T-helper 17 cell (primary cell): ENCODE data around the gene SULT1A1. TPM values are rescaled to one million over a fixed set of nuclear protein-coding genes. Genes with fewer than 3 reads are reported as not detected.
A peak's percentile ranks its signal among the peaks of the same experiment; 100 is the strongest.
"Not testable (repeated sequence)": the region's sequence is repeated elsewhere in the genome, so short reads cannot be mapped to it uniquely, and the experiment has no call there.

Experiments
- ATAC-seq: fragments of 150-1000 bp; cut with Tn5 transposase; 2 replicates; pipeline ENCODE4 v1.10.0; 2021; ENCODE audit warnings: mild to moderate bottlenecking, moderate library complexity
- DNase-seq, 3 donors: peaks; one replicate each; pipeline versions ENCODE4 v3.0.0 to v3.0.0-alpha.2; 2020 to 2021
- H3K9me3 ChIP-seq: one replicate; pipeline ENCODE4 v1.7.0; 2013; ENCODE audit warnings: low read length, mild to moderate bottlenecking; ENCODE audit not compliant: control insufficient read depth, poor library complexity, severe bottlenecking
- H3K27ac Mint-ChIP-seq: one replicate; pipeline ENCODE4 v1.8.0; 2022; ENCODE audit warnings: mild to moderate bottlenecking, moderate library complexity, mixed read lengths
- H3K27me3 Mint-ChIP-seq: one replicate; pipeline ENCODE4 v1.8.0; 2022; ENCODE audit warnings: mixed read lengths
- H3K36me3 Mint-ChIP-seq: one replicate; pipeline ENCODE4 v1.8.0; 2022; ENCODE audit warnings: low read depth, mixed read lengths
- H3K4me1 Mint-ChIP-seq: one replicate; pipeline ENCODE4 v1.8.0; 2022; ENCODE audit warnings: mild to moderate bottlenecking, mixed read lengths
- H3K4me3 Mint-ChIP-seq: one replicate; pipeline ENCODE4 v1.8.0; 2022; ENCODE audit warnings: mild to moderate bottlenecking, moderate library complexity, mixed read lengths
- total RNA-seq, 4 donors: library from RNA in 2 of 4; stranded (reverse) in 2 of 4; gene quantifications; one replicate each; pipeline ENCODE4 v1.2.3 and lab custom pipeline; 2022 to 2026

Gene SULT1A1
- total RNA-seq (10 to 100 TPM; 10.6 to 14.4 TPM), total RNA-seq (lab: John Stamatoyannopoulos, UW) (3.2 to 3.7 reads per million in 2 donors)

- peaks cover 2% of the 10 kb centered on the region for H3K36me3 Mint-ChIP-seq
- peak within 1 kb of the TSS; percentile 49 for H3K27ac Mint-ChIP-seq
- no peaks in the 10 kb centered on the region for H3K27me3 Mint-ChIP-seq
- no peaks in the 10 kb centered on the region for H3K9me3 ChIP-seq
- ATAC-seq (no peak), DNase-seq (no peak)
- peaks cover 15% of the 10 kb centered on the region for H3K4me1 Mint-ChIP-seq
- peak within 1 kb of the TSS; percentile 26 for H3K4me3 Mint-ChIP-seq
Measured at GRCh38 chr16:28609631-28610594, at the start of gene SULT1A1. TSS of gene SULT1A1 (minus strand) at chr16:28610044. CDS start at chr16:28608855, 1,189 bp downstream.

- H3K27me3 Mint-ChIP-seq, H3K27ac Mint-ChIP-seq, ATAC-seq: not testable (repeated sequence)
Measured at GRCh38 chr16:28639959-28640358, 30.1 kb upstream of the SULT1A1 start.

GRCh38 chr16:28638359-28638758 is 28.5 kb upstream of the SULT1A1 start:
- H3K27ac Mint-ChIP-seq, DNase-seq, H3K9me3 ChIP-seq, H3K4me1 Mint-ChIP-seq, H3K27me3 Mint-ChIP-seq, H3K4me3 Mint-ChIP-seq, H3K36me3 Mint-ChIP-seq, ATAC-seq: not testable (repeated sequence)

More at GRCh38 chr16:28639959-28640358, 30.1 kb upstream of the SULT1A1 start:
- H3K4me1 Mint-ChIP-seq, H3K9me3 ChIP-seq, H3K36me3 Mint-ChIP-seq, H3K4me3 Mint-ChIP-seq, DNase-seq: not testable (repeated sequence)

GRCh38 chr16:28637765-28638164 is 27.9 kb upstream of the SULT1A1 start, which contains the start of gene NPIPB8:
TSS of gene NPIPB8 (plus strand) at chr16:28638065. CDS start at chr16:28638361, 296 bp downstream.
- not testable (repeated sequence) for H3K9me3 ChIP-seq, H3K4me3 Mint-ChIP-seq, H3K4me1 Mint-ChIP-seq, H3K36me3 Mint-ChIP-seq, DNase-seq, H3K27ac Mint-ChIP-seq, H3K27me3 Mint-ChIP-seq, ATAC-seq

- not testable (repeated sequence) for H3K9me3 ChIP-seq, H3K4me3 Mint-ChIP-seq, H3K27ac Mint-ChIP-seq, H3K4me1 Mint-ChIP-seq, DNase-seq, ATAC-seq, H3K27me3 Mint-ChIP-seq, H3K36me3 Mint-ChIP-seq
Measured at GRCh38 chr16:28636093-28636823, 26.4 kb upstream of the SULT1A1 start.

GRCh38 chr16:28630905-28631304 is 21.1 kb upstream of the SULT1A1 start:
- not testable (repeated sequence) for H3K27me3 Mint-ChIP-seq, H3K27ac Mint-ChIP-seq, ATAC-seq, H3K9me3 ChIP-seq, DNase-seq, H3K36me3 Mint-ChIP-seq, H3K4me3 Mint-ChIP-seq, H3K4me1 Mint-ChIP-seq

GRCh38 chr16:28623172-28623711 is 13.4 kb upstream of the SULT1A1 start:
- ATAC-seq (peak; percentile 96), DNase-seq (peak in 2 of 3 donors; percentile 32 to 54)
- H3K4me1 Mint-ChIP-seq = peaks cover 16% of the 10 kb centered on the region
- peak overlapping the region; percentile 86 for H3K4me3 Mint-ChIP-seq
- H3K27me3 Mint-ChIP-seq = no peaks in the 10 kb centered on the region
- no peaks in the 10 kb centered on the region for H3K36me3 Mint-ChIP-seq
- no peak overlapping the region for H3K27ac Mint-ChIP-seq
- no peaks in the 10 kb centered on the region for H3K9me3 ChIP-seq

GRCh38 chr16:28622532-28623171 is 12.8 kb upstream of the SULT1A1 start:
- DNase-seq, H3K27me3 Mint-ChIP-seq, ATAC-seq, H3K9me3 ChIP-seq, H3K36me3 Mint-ChIP-seq: not testable (repeated sequence)
- H3K4me1 Mint-ChIP-seq = peaks cover 16% of the 10 kb centered on the region
- H3K4me3 Mint-ChIP-seq = peak overlapping the region; percentile 86
- peak overlapping the region; percentile 78 for H3K27ac Mint-ChIP-seq

- H3K4me1 Mint-ChIP-seq = peaks cover 16% of the 10 kb centered on the region
- no peaks in the 10 kb centered on the region for H3K36me3 Mint-ChIP-seq
- peak overlapping the region; percentile 78 for H3K27ac Mint-ChIP-seq
- ATAC-seq = no peak
- DNase-seq = no peak
- no peaks in the 10 kb centered on the region for H3K9me3 ChIP-seq
- H3K4me3 Mint-ChIP-seq = peak overlapping the region; percentile 86
- no peaks in the 10 kb centered on the region for H3K27me3 Mint-ChIP-seq
Measured at GRCh38 chr16:28621481-28622155, 11.8 kb upstream of the SULT1A1 start.

GRCh38 chr16:28620316-28620715 is 10.5 kb upstream of the SULT1A1 start:
- DNase-seq, H3K4me3 Mint-ChIP-seq, H3K36me3 Mint-ChIP-seq, H3K27ac Mint-ChIP-seq, ATAC-seq, H3K27me3 Mint-ChIP-seq, H3K9me3 ChIP-seq: not testable (repeated sequence)
- H3K4me1 Mint-ChIP-seq = peaks cover 20% of the 10 kb centered on the region

GRCh38 chr16:28617874-28618273 is 8.0 kb upstream of the SULT1A1 start:
- DNase-seq (no peak), ATAC-seq (no peak)
- no peaks in the 10 kb centered on the region for H3K9me3 ChIP-seq
- no peaks in the 10 kb centered on the region for H3K27me3 Mint-ChIP-seq
- H3K27ac Mint-ChIP-seq = no peak overlapping the region
- H3K4me1 Mint-ChIP-seq = peaks cover 17% of the 10 kb centered on the region
- H3K4me3 Mint-ChIP-seq = no peak overlapping the region
- H3K36me3 Mint-ChIP-seq = no peaks in the 10 kb centered on the region

GRCh38 chr16:28616636-28617035 is 6.8 kb upstream of the SULT1A1 start:
- no peaks in the 10 kb centered on the region for H3K27me3 Mint-ChIP-seq
- no peak overlapping the region for H3K27ac Mint-ChIP-seq
- ATAC-seq (no peak), DNase-seq (no peak)
- H3K4me1 Mint-ChIP-seq = peaks cover 7% of the 10 kb centered on the region
- no peak overlapping the region for H3K4me3 Mint-ChIP-seq
- H3K36me3 Mint-ChIP-seq = no peaks in the 10 kb centered on the region
- no peaks in the 10 kb centered on the region for H3K9me3 ChIP-seq
